Erythroblast (primary cell): ENCODE measurements around the gene MAOB.
"Not testable (repeated sequence)": the region's sequence is repeated elsewhere in the genome, so short reads cannot be mapped to it uniquely, and the experiment has no call there.

Experiments
- GATA1 ChIP-seq: IDR thresholded peaks from 2 replicates; pipeline ENCODE4 v1.6.1; 2011; ENCODE audit warnings: low read depth, mild to moderate bottlenecking, control low read depth, low read length, moderate library complexity
- POLR2A ChIP-seq: IDR thresholded peaks from 2 replicates; pipeline ENCODE4 v1.6.1; 2011; ENCODE audit warnings: mild to moderate bottlenecking, low read length

- TF ChIP-seq POLR2A, GATA1: not testable (repeated sequence)
Observed at GRCh38 chrX:43910772-43911171, 28.5 kb upstream of the MAOB start.
